Kidney (tissue), 14 donors: ENCODE data around the gene HASPIN. TPM values are rescaled to one million over a fixed set of nuclear protein-coding genes. Genes with fewer than 3 reads are reported as not detected.

ENCODE experiments used
- DNase-seq, 5 donors: peaks; one replicate each; pipeline ENCODE4 v3.0.0-alpha.2; 2013 to 2020
- FAIRE-seq: peaks from 2 replicates; lab custom pipeline; 2012; peaks lifted over from hg19 to GRCh38; lab: Jason Lieb, UNC
- H3K27ac ChIP-seq, 2 donors: one replicate each; pipeline ENCODE4 v1.7.0; 2013; ENCODE audit warnings: low read depth in 2 of 2, low read length in 2 of 2, inconsistent platforms in 1 of 2
- H3K27me3 ChIP-seq: one replicate; pipeline ENCODE4 v1.7.1; 2013; ENCODE audit warnings: low read length, inconsistent platforms; ENCODE audit not compliant: control insufficient read depth, insufficient read depth
- H3K36me3 ChIP-seq, 3 donors: one replicate each; pipeline versions ENCODE4 v1.7.0 to v1.7.1; 2013; ENCODE audit warnings: low read length in 3 of 3, control low read depth in 1 of 3, inconsistent platforms in 1 of 3; ENCODE audit not compliant: insufficient read depth in 3 of 3, control insufficient read depth in 2 of 3
- H3K4me1 ChIP-seq, 3 donors: one replicate each; pipeline versions ENCODE4 v1.7.0 to v1.7.1; 2013; ENCODE audit warnings: low read length in 3 of 3, inconsistent platforms in 1 of 3, low read depth in 1 of 3; ENCODE audit not compliant: control insufficient read depth in 2 of 3, insufficient read depth in 2 of 3
- H3K4me3 ChIP-seq, 3 donors: one replicate each; pipeline versions ENCODE4 v1.7.0 to v1.8.1; 2013; ENCODE audit warnings: low read length in 3 of 3, control low read depth in 1 of 3, inconsistent platforms in 1 of 3
- H3K9ac ChIP-seq, 3 donors: one replicate each; pipeline versions ENCODE4 v1.7.0 to v1.7.1; 2013; ENCODE audit warnings: low read length in 3 of 3, control low read depth in 1 of 3, inconsistent platforms in 1 of 3
- H3K9me3 ChIP-seq, 3 donors: one replicate each; pipeline versions ENCODE4 v1.7.0 to v1.7.1; 2013; ENCODE audit warnings: low read length in 3 of 3, control low read depth in 1 of 3, inconsistent platforms in 1 of 3; ENCODE audit not compliant: control insufficient read depth in 2 of 3, insufficient read depth in 1 of 3
- CTCF ChIP-seq: IDR thresholded peaks from 3 replicates; pipeline ENCODE4 v1.5.1; 2012; ENCODE audit warnings: mild to moderate bottlenecking, moderate library complexity, borderline replicate concordance; ENCODE audit not compliant: insufficient read depth; ENCODE audit errors: extremely low read depth
- intact Hi-C: fragments of 100-400 bp; cut with DNase I; formaldehyde crosslinking; loops from one replicate; pipeline ENCODE4 v1.11.1; 2022
- polyA plus RNA-seq: library from polyadenylated mRNA; stranded (reverse); fragments of 350-450 nt; fragmentation: Illumina TruSeq; extraction: RNeasy Lipid Tissue Mini Kit (QIAGEN cat#74804); gene quantifications from one replicate; pipeline ENCODE4 v1.2.3, GENCODE V29; 2014; ENCODE audit warnings: low read depth, low replicate concordance; ENCODE audit not compliant: insufficient read depth
- total RNA-seq: library from RNA; stranded (reverse); fragmentation: NEBNext Ultra II Directional; extraction: Animal tissue kit (Norgen Biotek cat#: 25700); gene quantifications from one replicate; pipeline ENCODE4 v1.2.1, GENCODE V29; 2021
- donor health status: control.
- donor health status: control.
- donor health status: control.
- donor health status: control.
- donor health status: control.
- donor health status: DM: yes; HTN: yes; CAD: no.
- donor health status: Normal renal cell carcinoma (clear cell type).

The HASPIN gene
- total and polyA plus RNA-seq, 2 donors from 2014 or later: 0.38 TPM; not detected in 1

GRCh38 chr17:3695129-3695722, 28.5 kb upstream of the HASPIN start:
- DNase-seq: no peak
- H3K4me3 ChIP-seq: peak overlapping the region in 1 of 3 donors; percentile 24
- no peak for FAIRE-seq
- intact Hi-C loops: no loop called here
- no peaks in the 10 kb centered on the region for H3K27me3 ChIP-seq
- H3K4me1 ChIP-seq: peaks cover 0 to 3% (median 0%) of the 10 kb centered on the region in 3 donors
- no peaks in the 10 kb centered on the region for H3K36me3 ChIP-seq
- H3K9me3 ChIP-seq: peaks cover 0 to 3% (median 0%) of the 10 kb centered on the region in 3 donors
- no peak overlapping the region for H3K9ac ChIP-seq
- TF ChIP-seq CTCF: no peak
- H3K27ac ChIP-seq: no peak overlapping the region

GRCh38 chr17:3695723-3696411, 27.8 kb upstream of the HASPIN start, which contains the start of gene P2RX5:
TSS of gene P2RX5 (minus strand) at chr17:3696155. CDS start at chr17:3696005, 150 bp downstream.
- Histone ChIP-seq H3K27ac (no peak within 1 kb of the TSS), H3K36me3 (no peaks in the 10 kb centered on the region), H3K27me3 (no peaks in the 10 kb centered on the region), H3K9me3 (peaks cover 0 to 3% (median 0%) of the 10 kb centered on the region in 3 donors), H3K4me3 (peak within 1 kb of the TSS in 2 of 3 donors; percentile 36 to 41), H3K9ac (no peak within 1 kb of the TSS), H3K4me1 (peaks cover 0 to 3% (median 0%) of the 10 kb centered on the region in 3 donors)
- FAIRE-seq (no peak), DNase-seq (peak in 4 of 5 donors; percentile 57 to 69 (median 62))
- intact Hi-C loops: no loop called here
- no peak for TF ChIP-seq CTCF

- Histone ChIP-seq H3K9me3 (peaks cover 0 to 3% (median 0%) of the 10 kb centered on the region in 3 donors), H3K9ac (no peak overlapping the region), H3K27ac (no peak overlapping the region), H3K4me3 (no peak overlapping the region), H3K36me3 (no peaks in the 10 kb centered on the region), H3K4me1 (peaks cover 0 to 3% (median 0%) of the 10 kb centered on the region in 3 donors), H3K27me3 (no peaks in the 10 kb centered on the region)
- no peak for TF ChIP-seq CTCF
- intact Hi-C loops: no loop called here
- DNase-seq (no peak), FAIRE-seq (no peak)
These were observed 26.6 kb upstream of the HASPIN start for GRCh38 chr17:3697103-3697476.
